ENCODE data around the gene RPL9. TPM values are rescaled to one million over a fixed set of nuclear protein-coding genes. Genes with fewer than 3 reads are reported as not detected.
"Not testable (repeated sequence)": the region's sequence is repeated elsewhere in the genome, so short reads cannot be mapped to it uniquely, and the experiment has no call there.

RPL9 gene
- 1,000 to 10,000 TPM; 1,970 to 4,157 (median 3,139) TPM for total RNA-seq

DNA sequence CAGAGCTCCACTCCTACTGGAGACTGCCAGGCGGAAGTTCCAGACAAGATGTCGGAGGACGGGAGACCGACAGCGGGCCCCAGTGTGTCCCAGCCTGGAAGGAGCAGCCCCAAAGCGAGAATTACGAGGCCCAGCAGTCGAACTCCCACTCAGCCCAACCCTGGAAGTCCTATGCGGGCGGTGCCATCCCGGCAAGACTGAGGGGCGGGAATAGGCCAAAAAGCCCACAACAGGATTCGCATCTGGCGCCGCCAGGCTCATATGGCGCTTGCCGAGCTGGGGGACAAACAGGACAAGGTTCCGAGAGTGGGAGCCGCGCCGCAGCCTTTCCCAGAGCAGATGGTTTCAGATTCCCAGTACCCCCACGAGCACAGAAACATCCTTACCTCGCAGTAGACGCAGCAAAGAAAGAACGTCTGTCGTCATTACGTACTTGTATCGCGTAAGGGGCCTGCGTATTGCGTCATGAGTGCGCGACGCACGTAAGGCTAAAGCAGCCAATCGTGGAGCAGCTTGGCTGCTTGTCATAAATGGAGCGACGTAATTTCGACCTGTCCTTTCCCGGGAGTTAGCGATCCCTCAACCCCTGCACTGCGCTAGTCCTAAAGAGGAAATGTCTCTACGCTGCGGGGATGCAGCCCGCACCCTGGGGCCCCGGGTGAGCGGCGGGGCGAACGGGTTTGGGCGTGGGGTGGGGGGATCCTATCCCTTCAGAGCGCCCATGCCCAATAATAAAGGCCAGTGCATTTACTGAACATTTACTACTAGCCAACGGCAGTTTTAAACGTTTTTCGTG is at the start of gene RPL9, which contains the start of gene LIAS:
Gene RPL9, minus strand, starts transcription at position 418 of the 796 bp plus-strand sequence. CDS start 483 bp downstream, outside the sequence.
Gene LIAS, plus strand, starts transcription at position 552 of the 796 bp plus-strand sequence. Its CDS starts 62 bp downstream, at position 614.
- Histone ChIP-seq H3K36me3 (peaks cover 55% of the 10 kb centered on the region), H3K27me3 (no peaks in the 10 kb centered on the region), H3K27ac (peak within 1 kb of the TSS; percentile 97), H3K4me1 (peaks cover 32% of the 10 kb centered on the region), H3K9me3 (no peaks in the 10 kb centered on the region), H3K4me3 (peak within 1 kb of the TSS; percentile 90)
- peak; percentile 96 to 98 for DNase-seq (ENCODE audit: low spot score in 2 of 2)
- TF ChIP-seq POLR2AphosphoS5 (IDR thresholded peaks at IDR 0.05) (peak; percentile 97 to 99 (median 99)), POLR2A (IDR thresholded peaks at IDR 0.05) (peak; percentile 92 to 95), EP300 (IDR thresholded peaks at IDR 0.05) (no peak)
- TF ChIP-seq, protein P1, sequence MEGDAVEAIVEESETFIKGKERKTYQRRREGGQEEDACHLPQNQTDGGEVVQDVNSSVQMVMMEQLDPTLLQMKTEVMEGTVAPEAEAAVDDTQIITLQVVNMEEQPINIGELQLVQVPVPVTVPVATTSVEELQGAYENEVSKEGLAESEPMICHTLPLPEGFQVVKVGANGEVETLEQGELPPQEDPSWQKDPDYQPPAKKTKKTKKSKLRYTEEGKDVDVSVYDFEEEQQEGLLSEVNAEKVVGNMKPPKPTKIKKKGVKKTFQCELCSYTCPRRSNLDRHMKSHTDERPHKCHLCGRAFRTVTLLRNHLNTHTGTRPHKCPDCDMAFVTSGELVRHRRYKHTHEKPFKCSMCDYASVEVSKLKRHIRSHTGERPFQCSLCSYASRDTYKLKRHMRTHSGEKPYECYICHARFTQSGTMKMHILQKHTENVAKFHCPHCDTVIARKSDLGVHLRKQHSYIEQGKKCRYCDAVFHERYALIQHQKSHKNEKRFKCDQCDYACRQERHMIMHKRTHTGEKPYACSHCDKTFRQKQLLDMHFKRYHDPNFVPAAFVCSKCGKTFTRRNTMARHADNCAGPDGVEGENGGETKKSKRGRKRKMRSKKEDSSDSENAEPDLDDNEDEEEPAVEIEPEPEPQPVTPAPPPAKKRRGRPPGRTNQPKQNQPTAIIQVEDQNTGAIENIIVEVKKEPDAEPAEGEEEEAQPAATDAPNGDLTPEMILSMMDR (IDR thresholded peaks at IDR 0.05), result no peak
- WGBS, result under 1% methylated on average over 41 of the region's 55 CpGs

DNA sequence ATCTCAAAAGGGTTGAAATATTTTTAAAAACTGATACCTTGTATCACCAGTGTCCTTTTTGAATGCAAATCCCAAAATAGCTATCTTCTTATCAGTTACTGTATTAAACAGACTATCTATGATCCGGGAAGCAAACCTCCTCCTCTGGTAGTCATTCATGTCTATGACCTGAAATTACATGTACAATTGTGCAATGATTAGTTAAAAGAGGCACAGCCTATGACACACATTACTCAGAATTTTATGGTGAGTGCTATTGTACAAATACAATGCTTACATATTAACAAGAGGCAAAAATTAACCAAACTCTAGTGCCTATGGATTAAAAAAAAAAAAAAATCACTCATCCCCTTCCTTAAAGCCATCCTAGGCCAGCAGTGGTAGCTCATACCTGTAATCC is 46.9 kb upstream of the RPL9 start:
- Histone ChIP-seq H3K27ac (no peak overlapping the region), H3K4me1 (no peaks in the 10 kb centered on the region), H3K27me3 (no peaks in the 10 kb centered on the region), H3K4me3 (no peak overlapping the region), H3K36me3 (peaks cover 88% of the 10 kb centered on the region), H3K9me3 (no peaks in the 10 kb centered on the region)
- DNase-seq (ENCODE audit: low spot score in 2 of 2), result no peak
- 69% methylated on average over 1 of the region's 1 CpG for WGBS
- no peak for TF ChIP-seq POLR2A (IDR thresholded peaks at IDR 0.05)
- TF ChIP-seq EP300 (IDR thresholded peaks at IDR 0.05), result no peak
- no peak for TF ChIP-seq POLR2AphosphoS5 (IDR thresholded peaks at IDR 0.05)
- TF ChIP-seq, protein P1 (IDR thresholded peaks at IDR 0.05), result no peak

DNA sequence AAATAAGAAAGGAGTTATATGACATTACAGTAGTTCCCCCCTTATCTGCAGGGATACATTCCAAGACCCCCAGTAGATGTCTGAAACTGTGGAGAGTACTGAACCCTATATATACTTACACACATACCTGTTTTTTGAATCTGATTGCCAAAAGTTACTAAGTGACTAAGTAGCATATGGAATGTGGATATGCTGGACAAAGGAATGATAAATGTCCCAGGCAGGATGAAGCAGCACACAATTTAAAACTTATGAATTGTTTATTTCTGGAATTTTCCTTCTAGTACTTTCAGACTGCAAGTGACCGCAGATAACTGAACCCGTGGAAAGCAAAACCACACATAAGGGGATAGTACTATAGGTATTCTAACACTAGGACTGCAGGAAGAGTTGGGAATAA is 45.8 kb upstream of the RPL9 start:
- Histone ChIP-seq H3K4me1 (no peaks in the 10 kb centered on the region), H3K27me3 (no peaks in the 10 kb centered on the region), H3K4me3 (no peak overlapping the region), H3K27ac (no peak overlapping the region), H3K36me3 (peaks cover 83% of the 10 kb centered on the region), H3K9me3 (no peaks in the 10 kb centered on the region)
- TF ChIP-seq POLR2A (IDR thresholded peaks at IDR 0.05), result no peak
- TF ChIP-seq, protein P1 (IDR thresholded peaks at IDR 0.05), result no peak
- TF ChIP-seq EP300 (IDR thresholded peaks at IDR 0.05), result no peak
- no peak for TF ChIP-seq POLR2AphosphoS5 (IDR thresholded peaks at IDR 0.05)
- no peak for DNase-seq (ENCODE audit: low spot score in 2 of 2)
- 95% methylated on average over 2 of the region's 2 CpGs for WGBS

DNA sequence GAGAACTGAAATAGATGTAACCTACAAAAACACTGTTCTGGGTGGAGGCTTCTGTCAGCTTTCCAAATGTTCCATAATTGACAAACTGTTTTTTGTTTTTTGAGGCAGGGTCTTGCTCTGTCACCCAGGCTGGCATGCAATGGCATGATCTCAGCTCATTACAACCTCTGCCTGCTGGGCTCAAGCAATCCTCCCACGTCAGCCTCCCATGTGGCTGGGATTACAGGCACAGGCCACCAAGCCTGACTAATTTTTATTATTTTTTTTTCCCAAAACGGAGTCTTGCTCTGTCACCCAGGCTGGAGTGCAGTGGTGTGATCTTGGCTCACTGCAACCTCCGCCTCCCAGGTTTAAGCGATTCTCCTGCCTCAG is 43.9 kb upstream of the RPL9 start:
- not testable (repeated sequence) for H3K4me1 ChIP-seq, H3K9me3 ChIP-seq, H3K27me3 ChIP-seq, H3K4me3 ChIP-seq
- Histone ChIP-seq H3K36me3 (peaks cover 73% of the 10 kb centered on the region), H3K27ac (peak overlapping the region; percentile 69)
- WGBS, result 75% methylated on average over 4 of the region's 4 CpGs
- DNase-seq (ENCODE audit: low spot score in 2 of 2), result peak in 1 of 2 donors; percentile 74

DNA sequence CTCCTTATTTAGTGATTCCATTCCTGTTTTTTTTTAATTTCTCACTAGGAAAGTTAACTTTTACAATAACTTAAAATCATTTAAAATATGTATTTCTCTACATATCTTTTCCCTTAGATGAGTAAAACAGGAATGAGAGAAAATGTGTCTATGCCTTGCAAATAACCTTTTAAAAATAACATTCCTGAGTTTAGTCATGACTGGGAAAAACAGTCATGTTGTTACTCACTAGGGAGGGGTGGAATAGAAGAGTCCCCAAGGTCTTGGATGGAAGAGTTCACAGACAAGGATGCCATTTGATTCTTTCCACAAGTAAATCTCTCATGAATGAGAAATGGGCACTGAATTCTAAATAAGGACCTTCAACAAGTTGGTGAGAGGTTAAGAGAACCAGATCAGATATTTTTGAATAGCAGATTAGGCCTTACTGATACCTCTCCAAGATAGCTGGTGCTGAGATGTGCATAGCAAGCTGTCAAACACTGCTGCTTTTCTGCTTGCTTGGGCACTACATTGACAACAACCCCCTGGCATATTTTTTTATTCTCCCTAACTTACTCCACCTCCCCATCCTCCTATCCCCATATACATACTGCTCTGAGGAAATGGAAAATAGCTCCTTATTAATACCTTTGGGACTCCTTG is 43.4 kb upstream of the RPL9 start:
- TF ChIP-seq POLR2A (IDR thresholded peaks at IDR 0.05) (no peak), EP300 (IDR thresholded peaks at IDR 0.05) (no peak), POLR2AphosphoS5 (IDR thresholded peaks at IDR 0.05) (no peak)
- TF ChIP-seq, protein P1 (IDR thresholded peaks at IDR 0.05), result no peak
- H3K4me1 ChIP-seq, result no peaks in the 10 kb centered on the region
- H3K9me3 ChIP-seq, result no peaks in the 10 kb centered on the region
- H3K27me3 ChIP-seq, result no peaks in the 10 kb centered on the region
- H3K4me3 ChIP-seq, result no peak overlapping the region
- H3K36me3 ChIP-seq, result peaks cover 68% of the 10 kb centered on the region
- peak overlapping the region; percentile 69 for H3K27ac ChIP-seq
- no peak for DNase-seq (ENCODE audit: low spot score in 2 of 2)

All from suprapubic skin (tissue), 4 donors.